NCI-H345 (cell line): Measurements from ENCODE around the gene ATXN7L3.
"Not testable (repeated sequence)": the region's sequence is repeated elsewhere in the genome, so short reads cannot be mapped to it uniquely, and the experiment has no call there.

Experiments
- DNase-seq: peaks from one replicate; lab custom pipeline; 2025; lab: John Stamatoyannopoulos, UW

Gene ATXN7L3

GRCh38 chr17:44174427-44174826 lies 25.3 kb downstream of the ATXN7L3 start:
- DNase-seq = no peak

GRCh38 chr17:44171931-44172455 lies 27.7 kb downstream of the ATXN7L3 start:
- DNase-seq = no peak

- no peak for DNase-seq
These were observed 29.0 kb downstream of the ATXN7L3 start, which contains the start of gene ASB16 for GRCh38 chr17:44170499-44171201. Gene ASB16, plus strand, starts transcription at chr17:44170704. Its CDS starts 86 bp downstream, at chr17:44170790.

GRCh38 chr17:44170135-44170498 lies 29.6 kb downstream of the ATXN7L3 start:
- DNase-seq = no peak

- no peak for DNase-seq
These were observed 32.4 kb downstream of the ATXN7L3 start for GRCh38 chr17:44167181-44167861.

GRCh38 chr17:44164476-44164875 lies 35.2 kb downstream of the ATXN7L3 start:
- DNase-seq = no peak

GRCh38 chr17:44159519-44160210 lies 40.0 kb downstream of the ATXN7L3 start:
- DNase-seq = no peak

GRCh38 chr17:44155488-44155887 lies 44.2 kb downstream of the ATXN7L3 start:
- DNase-seq = no peak

- no peak for DNase-seq
These were observed 46.8 kb downstream of the ATXN7L3 start for GRCh38 chr17:44152875-44153274.

- no peak for DNase-seq
These were observed 49.8 kb downstream of the ATXN7L3 start for GRCh38 chr17:44149750-44150329.

- DNase-seq = not testable (repeated sequence)
These were observed 50.6 kb downstream of the ATXN7L3 start for GRCh38 chr17:44149066-44149465.

GRCh38 chr17:44147812-44148211 lies 51.9 kb downstream of the ATXN7L3 start:
- DNase-seq = no peak

GRCh38 chr17:44146375-44147346 lies 53.0 kb downstream of the ATXN7L3 start:
- DNase-seq = no peak

- no peak for DNase-seq
These were observed 54.5 kb downstream of the ATXN7L3 start for GRCh38 chr17:44144966-44145739.

- DNase-seq = not testable (repeated sequence)
These were observed 55.8 kb downstream of the ATXN7L3 start for GRCh38 chr17:44143921-44144320.
